Epithelial cell of esophagus (primary cell): ENCODE results near the gene MPPED1.

Source experiments
- DNase-seq: peaks from one replicate; pipeline ENCODE4 v3.0.0; 2010; ENCODE audit warnings: low read depth
- H3K4me3 ChIP-seq: 2 replicates; pipeline ENCODE4 v1.5.1; 2011; ENCODE audit warnings: mild to moderate bottlenecking, low read length, control low read depth
- CTCF ChIP-seq: IDR thresholded peaks from 2 replicates; pipeline ENCODE4 v1.5.1; 2011; ENCODE audit warnings: low read depth, mild to moderate bottlenecking, low read length, control low read depth, inconsistent platforms; ENCODE audit not compliant: insufficient read depth; ENCODE audit errors: missing control alignments

The MPPED1 gene

DNA sequence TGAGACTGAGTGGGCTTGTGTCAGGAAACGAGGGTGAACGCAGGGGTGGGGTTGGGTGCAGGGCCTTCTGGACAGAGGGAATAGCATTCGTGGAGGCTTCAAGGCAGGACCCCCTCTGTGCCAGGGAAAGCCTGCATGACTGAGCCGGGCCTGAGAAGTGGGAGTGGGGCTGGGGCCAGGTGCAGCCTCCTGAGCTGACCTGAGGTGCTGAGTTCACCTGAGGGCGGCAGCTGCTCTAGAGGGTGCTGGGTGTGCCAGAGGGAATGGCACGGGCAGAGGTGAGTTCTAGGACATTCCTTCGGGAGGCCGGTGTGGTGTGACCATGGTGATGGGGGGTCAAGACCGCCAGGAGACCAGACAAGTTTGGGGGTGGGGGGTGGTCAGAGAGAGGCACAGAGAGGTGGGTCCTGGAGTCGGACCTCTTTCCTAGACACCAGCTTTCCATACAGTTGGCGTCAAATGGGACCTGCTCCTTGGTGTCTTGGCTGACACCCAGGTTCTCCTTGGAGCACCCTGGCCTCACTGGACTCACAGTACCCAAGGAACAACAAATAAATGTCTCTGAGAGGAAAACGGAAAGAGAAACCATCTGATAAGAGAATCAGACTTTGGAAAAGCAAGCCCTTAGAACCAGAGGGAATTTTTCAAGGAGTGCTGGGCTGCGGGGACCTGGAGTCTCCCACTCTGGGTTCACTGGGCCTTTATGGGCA is 7.7 kb downstream of the MPPED1 start:
- DNase-seq, result no peak
- TF ChIP-seq CTCF, result no peak
- H3K4me3 ChIP-seq, result no peak overlapping the region

GRCh38 chr22:43421046-43421665 is 9.3 kb downstream of the MPPED1 start:
- DNase-seq, result no peak
- no peak for TF ChIP-seq CTCF
- H3K4me3 ChIP-seq, result no peak overlapping the region

DNA sequence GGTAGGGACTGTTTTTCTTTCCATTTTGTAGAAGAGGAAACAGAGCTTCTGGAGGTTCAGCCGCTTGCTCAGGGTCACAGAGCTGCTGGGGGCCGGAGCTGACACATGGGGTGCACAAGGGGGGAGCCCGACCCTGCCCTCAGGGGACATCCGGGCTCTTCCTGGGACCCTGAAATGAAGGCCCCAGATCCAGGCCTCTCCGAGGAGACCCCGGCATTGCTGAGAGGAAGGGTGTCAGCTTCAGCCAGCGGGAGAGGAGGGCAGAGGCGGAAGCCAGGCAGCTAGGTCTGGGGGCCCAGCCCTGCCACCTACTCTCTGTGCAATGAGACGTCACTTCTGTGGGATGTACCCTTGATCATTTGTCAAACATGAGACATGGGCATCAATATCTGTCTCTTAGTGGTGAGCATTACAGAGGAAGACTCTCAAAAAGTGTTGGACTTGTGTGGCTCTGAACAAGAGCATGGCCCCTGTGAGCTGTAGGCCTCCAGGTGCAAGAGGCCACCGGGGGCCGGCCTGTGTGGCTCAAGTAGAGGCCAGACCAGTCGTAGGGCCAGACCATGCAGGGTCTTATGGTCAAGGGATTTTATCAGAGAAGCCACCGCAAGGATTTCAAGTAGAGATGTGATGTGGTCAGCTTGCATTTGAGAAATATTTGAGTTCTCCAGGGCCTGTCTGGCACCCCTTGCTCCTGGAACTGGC is 10.3 kb downstream of the MPPED1 start:
- no peak overlapping the region for H3K4me3 ChIP-seq
- TF ChIP-seq CTCF, result no peak
- no peak for DNase-seq

DNA sequence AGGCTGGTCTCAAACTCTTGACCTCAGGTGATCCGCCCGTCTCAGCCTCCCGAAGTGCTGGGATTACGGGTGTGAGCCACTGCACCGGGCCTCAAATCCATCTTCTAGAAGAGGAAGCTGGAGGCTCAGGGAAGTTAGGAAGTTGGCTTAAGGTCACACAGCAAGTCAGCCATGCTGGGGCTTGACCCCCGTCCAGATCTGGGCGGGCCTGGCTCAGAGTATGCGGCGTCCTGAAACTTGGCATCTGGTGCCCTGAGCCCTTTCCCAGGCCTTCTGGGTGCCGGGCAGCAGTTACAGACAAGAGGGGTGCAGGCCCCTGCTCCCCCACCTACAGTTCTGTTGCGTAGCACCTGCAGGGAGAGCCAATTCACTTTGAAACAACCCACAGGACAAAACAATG is 11.2 kb downstream of the MPPED1 start:
- TF ChIP-seq CTCF, result no peak
- DNase-seq, result no peak
- no peak overlapping the region for H3K4me3 ChIP-seq

GRCh38 chr22:43424201-43424600 is 12.4 kb downstream of the MPPED1 start:
- TF ChIP-seq CTCF, result no peak
- DNase-seq, result no peak
- H3K4me3 ChIP-seq, result no peak overlapping the region

GRCh38 chr22:43424666-43425630 is 13.1 kb downstream of the MPPED1 start:
- no peak for TF ChIP-seq CTCF
- H3K4me3 ChIP-seq, result no peak overlapping the region
- no peak for DNase-seq
